Pulmonary artery endothelial cell (primary cell): ENCODE results near the gene ZNF318. TPM values are rescaled to one million over a fixed set of nuclear protein-coding genes. Genes with fewer than 3 reads are reported as not detected.

Experiments used
- DNase-seq: peaks from one replicate; pipeline ENCODE4 v3.0.0-alpha.2; 2011; ENCODE audit warnings: low read depth, low spot score
- total RNA-seq: library from RNA; depleted of rRNA; stranded (reverse); fragments of >200 nt; gene quantifications from 2 replicates; pipeline ENCODE4 v1.2.3, GENCODE V29; 2014

The ZNF318 gene
- total RNA-seq, 1 donor from 2014 or later, result 5.6 TPM

GRCh38 chr6:43302126-43302525 lies 67.3 kb downstream of the ZNF318 start:
- DNase-seq, result no peak

DNA sequence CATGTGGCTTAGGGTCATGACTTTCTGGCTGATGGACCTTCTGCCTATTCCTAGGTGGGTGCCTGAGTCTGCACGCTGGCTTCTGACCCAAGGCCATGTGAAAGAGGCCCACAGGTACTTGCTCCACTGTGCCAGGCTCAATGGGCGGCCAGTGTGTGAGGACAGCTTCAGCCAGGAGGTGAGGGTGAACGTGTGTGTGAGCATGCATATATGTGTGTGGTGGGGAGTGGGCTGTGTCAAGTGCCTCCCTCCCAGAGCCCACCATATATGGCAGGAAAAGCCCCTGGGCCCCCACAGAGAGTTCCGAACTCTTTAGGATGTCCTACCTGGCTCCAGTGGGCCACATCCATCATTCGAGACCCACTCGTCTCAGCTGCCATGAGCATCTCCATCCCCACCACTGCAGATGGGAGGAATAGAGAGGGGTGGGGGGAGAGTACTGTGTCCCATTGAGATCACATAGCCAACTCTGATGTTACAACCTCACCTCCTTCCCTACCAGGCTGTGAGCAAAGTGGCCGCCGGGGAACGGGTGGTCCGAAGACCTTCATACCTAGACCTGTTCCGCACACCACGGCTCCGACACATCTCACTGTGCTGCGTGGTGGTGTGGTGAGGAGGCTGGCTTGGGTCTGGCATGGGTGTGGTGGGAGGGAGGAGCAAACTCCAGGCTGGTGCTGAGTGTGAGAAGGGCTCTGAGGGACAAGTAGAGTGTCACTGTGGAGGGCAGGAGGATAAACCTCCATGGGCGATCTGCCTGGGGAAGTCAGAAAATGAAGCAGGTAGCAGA lies 68.2 kb downstream of the ZNF318 start:
- DNase-seq, result no peak

DNA sequence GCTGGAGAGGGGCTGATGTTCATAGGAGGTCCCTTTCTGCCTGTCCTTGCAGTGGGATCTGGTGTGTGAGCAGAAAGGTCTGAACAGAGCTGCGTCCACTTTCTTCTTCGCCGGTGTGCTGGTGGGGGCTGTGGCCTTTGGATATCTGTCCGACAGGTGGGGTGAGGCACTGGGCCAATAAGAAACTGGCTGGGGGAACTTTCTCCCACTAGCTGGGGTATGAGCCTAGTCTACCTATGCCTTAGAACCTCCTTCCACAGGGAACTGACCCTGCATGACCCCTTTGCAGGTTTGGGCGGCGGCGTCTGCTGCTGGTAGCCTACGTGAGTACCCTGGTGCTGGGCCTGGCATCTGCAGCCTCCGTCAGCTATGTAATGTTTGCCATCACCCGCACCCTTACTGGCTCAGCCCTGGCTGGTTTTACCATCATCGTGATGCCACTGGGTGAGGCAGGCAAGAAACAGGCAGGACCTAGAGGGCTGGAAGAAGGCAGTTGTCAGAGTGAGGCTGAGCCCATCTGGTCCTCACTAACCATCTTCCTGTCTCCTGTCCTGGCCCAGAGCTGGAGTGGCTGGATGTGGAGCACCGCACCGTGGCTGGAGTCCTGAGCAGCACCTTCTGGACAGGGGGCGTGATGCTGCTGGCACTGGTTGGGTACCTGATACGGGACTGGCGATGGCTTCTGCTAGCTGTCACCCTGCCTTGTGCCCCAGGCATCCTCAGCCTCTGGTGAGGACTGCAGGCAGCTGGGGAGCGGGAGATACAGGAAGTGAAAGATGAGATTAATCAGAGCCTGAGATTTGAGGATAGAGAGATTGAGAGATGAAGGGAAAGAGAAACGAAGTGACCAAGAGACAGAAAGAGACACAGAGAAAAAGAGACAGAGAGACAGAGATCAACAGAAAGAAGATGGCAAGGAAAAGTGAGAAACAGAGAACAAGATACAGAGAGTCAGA lies 69.8 kb downstream of the ZNF318 start:
- DNase-seq, result no peak

- no peak for DNase-seq
These were observed 70.7 kb downstream of the ZNF318 start for GRCh38 chr6:43298565-43299337.

DNA sequence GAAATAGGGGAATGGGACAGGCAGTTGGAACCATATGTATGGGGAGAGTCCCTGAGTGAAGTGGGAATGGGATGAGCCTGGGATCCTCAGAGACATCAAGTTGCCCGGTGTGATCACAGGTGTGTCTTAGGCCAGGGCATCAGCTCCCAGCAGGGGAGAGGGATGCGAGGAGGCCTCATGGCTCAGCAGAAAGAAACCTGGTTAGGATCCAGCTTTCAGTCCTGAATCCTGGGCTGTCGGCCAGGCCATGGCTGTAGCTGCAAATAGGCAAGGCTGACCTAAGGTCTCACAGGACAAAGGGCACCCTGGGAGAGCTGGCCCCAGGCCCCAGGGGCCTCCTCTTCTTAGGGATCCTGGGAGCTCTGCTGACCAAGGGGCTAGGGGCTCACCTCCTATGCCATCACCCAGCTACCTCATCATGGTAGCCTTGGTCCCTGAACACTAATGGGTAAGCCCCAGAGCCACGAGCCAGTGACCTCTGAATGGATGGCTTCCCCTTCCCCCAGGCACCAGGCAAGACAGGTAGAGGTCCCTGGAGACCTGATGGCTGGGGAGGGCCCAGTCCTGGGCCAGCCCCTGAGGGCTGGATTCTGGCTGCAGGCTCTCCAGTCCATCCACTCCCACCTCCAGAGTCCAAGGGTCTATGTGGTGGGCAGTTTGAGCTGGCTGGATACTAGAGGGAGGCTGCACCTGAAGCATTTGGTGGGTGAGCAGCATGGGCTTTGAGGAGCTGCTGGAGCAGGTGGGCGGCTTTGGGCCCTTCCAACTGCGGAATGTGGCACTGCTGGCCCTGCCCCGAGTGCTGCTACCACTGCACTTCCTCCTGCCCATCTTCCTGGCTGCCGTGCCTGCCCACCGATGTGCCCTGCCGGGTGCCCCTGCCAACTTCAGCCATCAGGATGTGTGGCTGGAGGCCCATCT lies 71.5 kb downstream of the ZNF318 start, which contains the start of gene SLC22A7:
TSS of gene SLC22A7 (plus strand) at position 617 of the 921 bp plus-strand sequence. CDS start at position 716, 99 bp downstream.
- no peak for DNase-seq

DNA sequence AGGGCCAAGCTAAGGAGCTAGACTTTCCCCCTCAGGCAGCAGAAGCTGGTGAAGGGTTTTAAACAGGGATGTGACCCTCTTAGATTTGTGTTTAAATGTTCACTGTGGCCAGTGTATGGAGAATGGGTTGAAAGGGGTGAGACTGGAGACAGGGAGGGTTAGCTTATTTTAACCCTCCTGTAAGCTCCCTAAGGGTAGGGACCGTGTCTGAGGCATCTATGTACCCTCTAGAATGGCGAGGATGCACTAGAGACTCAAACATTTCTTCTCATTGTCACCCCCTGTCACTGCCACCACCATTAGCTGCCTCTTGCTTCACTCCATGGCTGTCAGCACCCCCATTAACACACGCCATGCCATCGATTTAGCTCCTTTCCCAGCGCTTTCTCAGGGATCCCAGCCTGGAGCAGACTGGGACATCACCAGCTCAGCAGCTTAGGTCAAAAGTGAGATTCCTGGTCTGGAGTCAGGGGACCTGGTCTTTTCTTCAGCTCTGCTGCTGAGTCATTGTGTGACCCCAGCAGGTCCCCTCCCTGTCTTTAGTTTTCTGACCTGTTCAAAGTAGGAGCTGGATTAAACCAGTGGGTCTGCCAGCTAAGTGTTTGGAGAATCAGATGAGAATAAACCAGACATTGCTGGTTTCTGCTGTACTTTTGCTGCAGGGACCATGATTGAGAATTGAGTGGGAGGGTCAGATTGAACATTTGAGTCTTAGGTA lies 72.5 kb downstream of the ZNF318 start:
- DNase-seq, result no peak

GRCh38 chr6:43295456-43295855 lies 74.0 kb downstream of the ZNF318 start:
- DNase-seq, result no peak

DNA sequence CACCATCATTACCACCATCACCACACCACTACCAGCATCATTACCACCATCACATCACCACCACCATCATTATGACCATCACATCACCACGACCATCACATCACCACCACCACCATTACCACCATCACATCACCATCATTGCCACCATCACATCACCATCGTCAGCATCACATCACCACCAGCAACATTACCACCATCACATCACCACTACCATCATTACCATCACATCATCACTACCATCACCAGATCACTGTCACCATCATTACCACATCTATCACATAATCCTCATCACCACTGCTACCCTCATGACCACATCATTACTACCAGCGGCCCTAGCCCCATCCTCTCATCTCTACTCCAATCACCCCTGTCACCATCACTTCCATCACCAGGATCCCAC lies 74.9 kb downstream of the ZNF318 start:
- no peak for DNase-seq

GRCh38 chr6:43293698-43294097 lies 75.7 kb downstream of the ZNF318 start:
- no peak for DNase-seq

- no peak for DNase-seq
These were observed 76.6 kb downstream of the ZNF318 start for GRCh38 chr6:43292763-43293318.

GRCh38 chr6:43292341-43292740 lies 77.1 kb downstream of the ZNF318 start:
- no peak for DNase-seq

DNA sequence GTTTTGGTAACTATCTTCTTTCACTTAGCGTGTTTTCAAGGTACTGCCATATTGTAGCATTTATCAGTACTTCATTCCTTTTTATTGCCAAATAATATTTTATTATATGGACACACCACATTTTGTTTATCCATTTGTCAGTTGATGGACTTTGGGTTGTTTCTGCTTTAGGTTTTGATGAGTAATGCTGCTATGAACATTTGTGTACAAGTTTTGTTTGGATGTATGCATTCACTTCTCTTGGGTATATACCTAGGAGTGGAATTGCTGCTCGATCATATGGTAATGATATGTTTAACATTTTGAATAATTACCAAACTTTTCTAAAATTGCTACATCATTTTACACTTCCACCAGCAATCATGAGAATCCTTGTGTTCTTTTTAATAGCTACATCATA lies 77.7 kb downstream of the ZNF318 start:
- DNase-seq, result no peak

- DNase-seq, result no peak
These were observed 78.5 kb downstream of the ZNF318 start for GRCh38 chr6:43290905-43291355.

DNA sequence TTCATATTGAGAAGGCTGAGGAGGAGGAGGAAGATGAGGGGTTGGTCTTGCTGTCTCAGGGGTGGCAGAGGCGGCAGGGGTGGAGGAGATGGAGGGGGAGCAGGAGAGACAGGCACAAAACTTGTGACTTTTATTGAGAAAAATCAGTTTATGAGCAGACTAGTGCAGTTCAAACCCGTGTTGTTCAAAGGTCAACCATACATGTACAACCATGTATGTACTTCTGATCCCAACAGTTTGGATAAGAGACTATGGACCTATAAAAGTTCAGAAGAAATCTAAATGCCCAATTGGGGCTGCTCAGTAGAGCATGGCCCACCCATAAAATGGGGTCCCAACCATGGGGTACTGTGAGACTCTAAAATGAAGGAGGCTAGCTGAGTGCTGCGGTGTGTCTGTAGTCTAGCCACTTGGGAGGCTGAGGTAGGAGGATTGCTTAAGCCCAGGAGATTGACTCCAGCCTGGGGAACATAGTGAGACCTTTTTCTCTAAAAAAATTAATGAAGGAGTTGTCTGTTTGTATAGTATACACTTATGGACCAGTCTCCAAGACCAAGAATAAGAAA lies 79.0 kb downstream of the ZNF318 start:
- DNase-seq, result no peak

- DNase-seq, result no peak
These were observed 81.4 kb downstream of the ZNF318 start for GRCh38 chr6:43287717-43288679.

DNA sequence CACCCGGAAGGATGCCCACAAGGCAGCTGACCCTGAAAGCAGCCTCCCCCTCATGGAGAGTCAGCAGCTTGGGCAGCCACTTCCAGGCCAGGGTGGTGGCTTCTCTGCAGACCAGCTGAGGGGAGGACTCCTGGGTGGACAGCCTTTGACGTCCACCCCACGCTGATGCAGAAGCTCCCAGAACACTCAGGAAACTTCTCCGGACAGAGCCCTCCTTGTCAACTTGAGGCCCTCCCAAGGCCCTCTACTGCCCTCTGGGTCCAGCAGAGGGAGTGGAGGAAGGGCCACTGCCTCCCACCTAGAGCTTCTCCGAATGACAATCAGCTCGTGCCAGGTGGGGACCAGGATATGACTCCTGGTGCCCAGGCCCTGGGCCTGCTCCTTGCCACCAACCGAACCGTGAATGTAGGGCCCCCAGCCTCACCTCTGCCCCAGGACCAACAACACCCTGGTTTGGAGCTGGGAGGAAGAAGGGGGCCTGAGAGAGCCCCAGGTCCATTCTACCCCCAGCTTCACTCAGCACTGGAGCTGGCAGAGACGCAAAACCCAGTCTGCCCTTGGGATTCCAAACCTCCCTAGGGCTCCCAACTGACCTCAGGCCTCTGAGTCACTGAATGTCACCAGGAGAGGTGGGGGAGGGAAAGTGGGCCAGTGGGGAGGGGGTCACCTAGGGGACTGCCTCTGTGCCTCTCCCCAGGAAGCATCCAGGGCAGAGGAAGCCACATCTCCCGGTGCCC lies 82.3 kb downstream of the ZNF318 start:
- DNase-seq, result no peak

- DNase-seq, result no peak
These were observed 82.9 kb downstream of the ZNF318 start for GRCh38 chr6:43286456-43286979.
